CD4-positive, alpha-beta T cell treated with Interleukin-10 for 1 hour (primary cell): ENCODE data around the gene CAMK1D.
"Not testable (repeated sequence)": the region's sequence is repeated elsewhere in the genome, so short reads cannot be mapped to it uniquely, and the experiment has no call there.

Source experiments
- DNase-seq: peaks from one replicate; pipeline ENCODE4 v3.0.0-alpha.2; 2020

CAMK1D gene

GRCh38 chr10:12431151-12432101, 82.1 kb downstream of the CAMK1D start:
- DNase-seq: no peak

GRCh38 chr10:12432402-12433189, 83.2 kb downstream of the CAMK1D start:
- no peak for DNase-seq

- DNase-seq: no peak
Observed at GRCh38 chr10:12434277-12434676, 84.9 kb downstream of the CAMK1D start.

GRCh38 chr10:12434677-12435076, 85.3 kb downstream of the CAMK1D start:
- not testable (repeated sequence) for DNase-seq

GRCh38 chr10:12435348-12435747, 86.0 kb downstream of the CAMK1D start:
- no peak for DNase-seq

- no peak for DNase-seq
Observed at GRCh38 chr10:12438919-12439692, 89.8 kb downstream of the CAMK1D start.

GRCh38 chr10:12439767-12440166, 90.4 kb downstream of the CAMK1D start:
- not testable (repeated sequence) for DNase-seq

- no peak for DNase-seq
Observed at GRCh38 chr10:12443026-12443425, 93.7 kb downstream of the CAMK1D start.

GRCh38 chr10:12444981-12445700, 95.8 kb downstream of the CAMK1D start:
- no peak for DNase-seq

- DNase-seq: no peak
Observed at GRCh38 chr10:12445701-12446334, 96.5 kb downstream of the CAMK1D start.

- DNase-seq: no peak
Observed at GRCh38 chr10:12448340-12448728, 99.0 kb downstream of the CAMK1D start.

- DNase-seq: peak; percentile 88
Observed at GRCh38 chr10:12448729-12449391, 99.5 kb downstream of the CAMK1D start.

- DNase-seq: no peak
Observed at GRCh38 chr10:12455318-12455717, 106.0 kb downstream of the CAMK1D start.

GRCh38 chr10:12455766-12456165, 106.4 kb downstream of the CAMK1D start:
- no peak for DNase-seq

GRCh38 chr10:12459340-12459739, 110.0 kb downstream of the CAMK1D start:
- no peak for DNase-seq

GRCh38 chr10:12459762-12460161, 110.4 kb downstream of the CAMK1D start:
- DNase-seq: no peak

GRCh38 chr10:12463459-12463838, 114.1 kb downstream of the CAMK1D start:
- no peak for DNase-seq

- no peak for DNase-seq
Observed at GRCh38 chr10:12465385-12466136, 116.2 kb downstream of the CAMK1D start.

GRCh38 chr10:12466704-12467305, 117.5 kb downstream of the CAMK1D start:
- DNase-seq: no peak

GRCh38 chr10:12469345-12469744, 120.0 kb downstream of the CAMK1D start:
- DNase-seq: no peak
